K562 (cell line): ENCODE data around the gene ELOF1. TPM values are rescaled to one million over a fixed set of nuclear protein-coding genes. Genes with fewer than 3 reads are reported as not detected.

ENCODE experiments used
- E2F3 ChIP-seq: fragments of 250-450 bp; sonication (Bioruptor Pico); IDR thresholded peaks from 2 replicates; pipeline ENCODE4 v1.4.0; 2020; ENCODE audit warnings: mild to moderate bottlenecking
- HOXB6 ChIP-seq: fragments of 250-450 bp; sonication (Bioruptor Pico); IDR thresholded peaks from 2 replicates; pipeline ENCODE4 v1.5.1; 2022; ENCODE audit warnings: mild to moderate bottlenecking, borderline replicate concordance
- JUN ChIP-seq, 2 experiments: sonication (generic) in 1 of 2; formaldehyde crosslinking in 1 of 2; IDR thresholded peaks; 2 replicates each; pipeline versions ENCODE4 v1.6.1 to v1.8.0; 2012 to 2022; ENCODE audit warnings: borderline replicate concordance in 2 of 2, mild to moderate bottlenecking in 2 of 2, improper control_type of control experiment in 1 of 2, low read depth in 1 of 2, low read length in 1 of 2, missing genetic modification reagents in 1 of 2
- POLR2A ChIP-seq: fragments of 450-650 bp; conservative IDR thresholded peaks from 2 replicates; pipeline ENCODE4 v1.6.1; 2016
- TOE1 ChIP-seq, 2 experiments: fragments of 450-650 bp in 1 of 2; sonication (generic) in 1 of 2; formaldehyde crosslinking in 1 of 2; IDR thresholded peaks; 2 replicates each; pipeline versions ENCODE4 v1.7.1 to v1.8.0; 2016 to 2022; ENCODE audit warnings: borderline replicate concordance in 2 of 2, mild to moderate bottlenecking in 2 of 2, antibody characterized with exemption in 1 of 2, inconsistent platforms in 1 of 2, low read depth in 1 of 2, missing genetic modification reagents in 1 of 2, moderate library complexity in 1 of 2
- U2AF2 ChIP-seq: fragments of 200-400 bp; formaldehyde crosslinking; optimal IDR thresholded peaks from 2 replicates; pipeline ENCODE3; 2017; ENCODE audit warnings: low read depth, mild to moderate bottlenecking, low read length
- XRCC3 ChIP-seq: fragments of 450-650 bp; IDR thresholded peaks from 2 replicates; pipeline ENCODE4 v1.6.1; 2017; ENCODE audit warnings: mild to moderate bottlenecking, moderate library complexity
- ZNF347 ChIP-seq: fragments of 450-650 bp; formaldehyde crosslinking; IDR thresholded peaks from 2 replicates; pipeline ENCODE4 v1.4.0; 2020; ENCODE audit warnings: low read depth, mild to moderate bottlenecking, moderate library complexity
- ZNF696 ChIP-seq: fragments of 250-450 bp; sonication (Bioruptor Pico); conservative IDR thresholded peaks from 2 replicates; pipeline ENCODE4 v1.4.0; 2020; ENCODE audit warnings: mild to moderate bottlenecking, moderate library complexity
- polyA plus RNA-seq, 8 experiments: library from polyadenylated mRNA; depleted of rRNA in 4 of 8; stranded (reverse) in 5 of 8; unstranded in 3 of 8; fragments of >200 nt; fragmentation: Nextera tagmentation in 2 of 8; fragmentation: Illumina TruSeq in 1 of 8; extraction: Ambion mirVana in 2 of 8; extraction: Trizol in 1 of 8; gene quantifications; 2 replicates each; pipeline versions ENCODE4 v1.2.1 to v1.2.3, GENCODE V29; 2011 to 2014; ENCODE audit warnings: inconsistent platforms in 1 of 8, missing spikeins in 1 of 8
- total RNA-seq, 7 experiments: library from RNA; depleted of rRNA in 6 of 7; stranded (reverse); fragments of >200 nt in 6 of 7; fragmentation: Illumina TruSeq in 2 of 7; extraction: Trizol in 2 of 7; gene quantifications; 2 replicates each; pipeline versions ENCODE4 v1.2.1 to v1.2.3, GENCODE V29; 2011 to 2021; ENCODE audit warnings: low replicate concordance in 1 of 7
- TF ChIP-seq, protein P1 (sequence below): fragments of 450-650 bp; formaldehyde crosslinking; IDR thresholded peaks from 2 replicates; pipeline ENCODE4 v1.4.0; 2022; ENCODE audit warnings: missing genetic modification characterization
- TF ChIP-seq, protein P2 (sequence below), 2 experiments: IDR thresholded peaks; 2 replicates each; pipeline ENCODE4 v1.6.1; 2011; ENCODE audit warnings: borderline replicate concordance in 1 of 2, control low read depth in 1 of 2, low read depth in 1 of 2, low read length in 1 of 2, mild to moderate bottlenecking in 1 of 2, mixed read lengths in 1 of 2, moderate library complexity in 1 of 2; ENCODE audit not compliant: insufficient read depth in 1 of 2, insufficient read length in 1 of 2, poor library complexity in 1 of 2, severe bottlenecking in 1 of 2; ENCODE audit errors: extremely low read depth in 1 of 2
- TF ChIP-seq, protein P3 (sequence below): sonication (generic); formaldehyde crosslinking; IDR thresholded peaks from 2 replicates; pipeline ENCODE4 v1.8.0; 2022; ENCODE audit warnings: missing genetic modification reagents, mild to moderate bottlenecking, moderate library complexity, borderline replicate concordance
- TF ChIP-seq, protein P4 (sequence below): sonication (generic); formaldehyde crosslinking; IDR thresholded peaks from 2 replicates; pipeline ENCODE4 v1.9.0; 2022; ENCODE audit warnings: mild to moderate bottlenecking, missing genetic modification reagents
- TF ChIP-seq, protein P5 (sequence below): fragments of 450-650 bp; IDR thresholded peaks from 2 replicates; pipeline ENCODE4 v1.6.1; 2017; ENCODE audit warnings: antibody characterized with exemption, mild to moderate bottlenecking
- TF ChIP-seq, protein P6 (sequence below): fragments of 250-450 bp; sonication (Bioruptor Pico); IDR thresholded peaks from 2 replicates; pipeline ENCODE4 v1.8.0; 2022; ENCODE audit warnings: inconsistent platforms, mild to moderate bottlenecking, moderate library complexity, borderline replicate concordance

The ELOF1 gene
- total and polyA plus RNA-seq, 9 of the 15 experiments (the other 6 are each of a cell fraction or from before 2014, with no cell fraction given), result 16.7 to 147 (median 74.2) TPM

DNA sequence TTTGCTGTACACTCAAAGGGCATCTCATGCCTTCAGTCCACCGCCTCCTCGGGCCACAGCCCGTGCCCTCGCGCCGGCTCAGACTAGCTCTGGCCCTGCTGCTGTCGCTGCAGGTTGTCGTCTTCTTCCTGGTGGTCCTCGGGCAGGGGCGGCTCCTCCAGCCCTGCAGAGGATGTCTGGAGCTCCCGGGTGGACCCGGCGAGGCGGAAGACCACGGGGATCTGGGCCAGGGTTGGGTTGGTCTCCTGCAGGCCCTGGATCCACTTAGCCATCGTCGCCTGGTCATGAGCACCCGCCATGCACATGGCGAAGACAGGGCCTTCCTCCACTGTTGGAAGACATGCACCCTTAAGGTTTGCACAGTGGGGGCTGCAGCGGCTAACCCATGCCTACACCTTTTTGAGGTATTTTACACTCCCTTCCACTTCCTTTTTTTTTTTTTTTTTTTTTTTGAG, 52.9 kb downstream of the ELOF1 start (continued):
- TF ChIP-seq, protein P1, sequence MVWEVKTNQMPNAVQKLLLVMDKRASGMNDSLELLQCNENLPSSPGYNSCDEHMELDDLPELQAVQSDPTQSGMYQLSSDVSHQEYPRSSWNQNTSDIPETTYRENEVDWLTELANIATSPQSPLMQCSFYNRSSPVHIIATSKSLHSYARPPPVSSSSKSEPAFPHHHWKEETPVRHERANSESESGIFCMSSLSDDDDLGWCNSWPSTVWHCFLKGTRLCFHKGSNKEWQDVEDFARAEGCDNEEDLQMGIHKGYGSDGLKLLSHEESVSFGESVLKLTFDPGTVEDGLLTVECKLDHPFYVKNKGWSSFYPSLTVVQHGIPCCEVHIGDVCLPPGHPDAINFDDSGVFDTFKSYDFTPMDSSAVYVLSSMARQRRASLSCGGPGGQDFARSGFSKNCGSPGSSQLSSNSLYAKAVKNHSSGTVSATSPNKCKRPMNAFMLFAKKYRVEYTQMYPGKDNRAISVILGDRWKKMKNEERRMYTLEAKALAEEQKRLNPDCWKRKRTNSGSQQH (CRISPR knock-in tag), result no peak
- TF ChIP-seq POLR2A (peak; percentile 11; the same call in 1 of the 2 replicates), U2AF2 (no peak), XRCC3 (no peak), E2F3 (no peak), ZNF696 (CRISPR knock-in tag) (no peak), ZNF347 (no peak), HOXB6 (CRISPR knock-in tag) (no peak), JUN (IDR thresholded peaks at IDR 0.05; ENCODE audit: borderline replicate concordance, low read depth, low read length) (no peak), JUN (CRISPR knock-in tag; IDR thresholded peaks at IDR 0.05; ENCODE audit: borderline replicate concordance) (no peak), TOE1 (IDR thresholded peaks at IDR 0.05; ENCODE audit: borderline replicate concordance) (no peak), TOE1 (CRISPR knock-in tag; IDR thresholded peaks at IDR 0.05; ENCODE audit: borderline replicate concordance, low read depth) (0 out of 2 replicates have a peak, but pooled peaks have one; percentile 59)
- TF ChIP-seq, protein P2, sequence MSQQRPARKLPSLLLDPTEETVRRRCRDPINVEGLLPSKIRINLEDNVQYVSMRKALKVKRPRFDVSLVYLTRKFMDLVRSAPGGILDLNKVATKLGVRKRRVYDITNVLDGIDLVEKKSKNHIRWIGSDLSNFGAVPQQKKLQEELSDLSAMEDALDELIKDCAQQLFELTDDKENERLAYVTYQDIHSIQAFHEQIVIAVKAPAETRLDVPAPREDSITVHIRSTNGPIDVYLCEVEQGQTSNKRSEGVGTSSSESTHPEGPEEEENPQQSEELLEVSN (IDR thresholded peaks at IDR 0.05; ENCODE audit: borderline replicate concordance in 1 of 2, extremely low read depth in 1 of 2, insufficient read depth in 1 of 2, insufficient read length in 1 of 2, low read depth in 1 of 2, low read length in 1 of 2, poor library complexity in 1 of 2, severe bottlenecking in 1 of 2), result peak; percentile 55 to 59
- TF ChIP-seq, protein P3, sequence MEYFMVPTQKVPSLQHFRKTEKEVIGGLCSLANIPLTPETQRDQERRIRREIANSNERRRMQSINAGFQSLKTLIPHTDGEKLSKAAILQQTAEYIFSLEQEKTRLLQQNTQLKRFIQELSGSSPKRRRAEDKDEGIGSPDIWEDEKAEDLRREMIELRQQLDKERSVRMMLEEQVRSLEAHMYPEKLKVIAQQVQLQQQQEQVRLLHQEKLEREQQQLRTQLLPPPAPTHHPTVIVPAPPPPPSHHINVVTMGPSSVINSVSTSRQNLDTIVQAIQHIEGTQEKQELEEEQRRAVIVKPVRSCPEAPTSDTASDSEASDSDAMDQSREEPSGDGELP (CRISPR knock-in tag), result peak; percentile 13; the same call in 1 of the 2 replicates
- TF ChIP-seq, protein P4, sequence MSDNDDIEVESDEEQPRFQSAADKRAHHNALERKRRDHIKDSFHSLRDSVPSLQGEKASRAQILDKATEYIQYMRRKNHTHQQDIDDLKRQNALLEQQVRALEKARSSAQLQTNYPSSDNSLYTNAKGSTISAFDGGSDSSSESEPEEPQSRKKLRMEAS, result peak; percentile 57; the same call in 1 of the 2 replicates
- TF ChIP-seq, protein P5, sequence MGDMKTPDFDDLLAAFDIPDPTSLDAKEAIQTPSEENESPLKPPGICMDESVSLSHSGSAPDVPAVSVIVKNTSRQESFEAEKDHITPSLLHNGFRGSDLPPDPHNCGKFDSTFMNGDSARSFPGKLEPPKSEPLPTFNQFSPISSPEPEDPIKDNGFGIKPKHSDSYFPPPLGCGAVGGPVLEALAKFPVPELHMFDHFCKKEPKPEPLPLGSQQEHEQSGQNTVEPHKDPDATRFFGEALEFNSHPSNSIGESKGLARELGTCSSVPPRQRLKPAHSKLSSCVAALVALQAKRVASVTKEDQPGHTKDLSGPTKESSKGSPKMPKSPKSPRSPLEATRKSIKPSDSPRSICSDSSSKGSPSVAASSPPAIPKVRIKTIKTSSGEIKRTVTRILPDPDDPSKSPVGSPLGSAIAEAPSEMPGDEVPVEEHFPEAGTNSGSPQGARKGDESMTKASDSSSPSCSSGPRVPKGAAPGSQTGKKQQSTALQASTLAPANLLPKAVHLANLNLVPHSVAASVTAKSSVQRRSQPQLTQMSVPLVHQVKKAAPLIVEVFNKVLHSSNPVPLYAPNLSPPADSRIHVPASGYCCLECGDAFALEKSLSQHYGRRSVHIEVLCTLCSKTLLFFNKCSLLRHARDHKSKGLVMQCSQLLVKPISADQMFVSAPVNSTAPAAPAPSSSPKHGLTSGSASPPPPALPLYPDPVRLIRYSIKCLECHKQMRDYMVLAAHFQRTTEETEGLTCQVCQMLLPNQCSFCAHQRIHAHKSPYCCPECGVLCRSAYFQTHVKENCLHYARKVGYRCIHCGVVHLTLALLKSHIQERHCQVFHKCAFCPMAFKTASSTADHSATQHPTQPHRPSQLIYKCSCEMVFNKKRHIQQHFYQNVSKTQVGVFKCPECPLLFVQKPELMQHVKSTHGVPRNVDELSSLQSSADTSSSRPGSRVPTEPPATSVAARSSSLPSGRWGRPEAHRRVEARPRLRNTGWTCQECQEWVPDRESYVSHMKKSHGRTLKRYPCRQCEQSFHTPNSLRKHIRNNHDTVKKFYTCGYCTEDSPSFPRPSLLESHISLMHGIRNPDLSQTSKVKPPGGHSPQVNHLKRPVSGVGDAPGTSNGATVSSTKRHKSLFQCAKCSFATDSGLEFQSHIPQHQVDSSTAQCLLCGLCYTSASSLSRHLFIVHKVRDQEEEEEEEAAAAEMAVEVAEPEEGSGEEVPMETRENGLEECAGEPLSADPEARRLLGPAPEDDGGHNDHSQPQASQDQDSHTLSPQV, result peak; percentile 63; the same call in 1 of the 2 replicates
- TF ChIP-seq, protein P6, sequence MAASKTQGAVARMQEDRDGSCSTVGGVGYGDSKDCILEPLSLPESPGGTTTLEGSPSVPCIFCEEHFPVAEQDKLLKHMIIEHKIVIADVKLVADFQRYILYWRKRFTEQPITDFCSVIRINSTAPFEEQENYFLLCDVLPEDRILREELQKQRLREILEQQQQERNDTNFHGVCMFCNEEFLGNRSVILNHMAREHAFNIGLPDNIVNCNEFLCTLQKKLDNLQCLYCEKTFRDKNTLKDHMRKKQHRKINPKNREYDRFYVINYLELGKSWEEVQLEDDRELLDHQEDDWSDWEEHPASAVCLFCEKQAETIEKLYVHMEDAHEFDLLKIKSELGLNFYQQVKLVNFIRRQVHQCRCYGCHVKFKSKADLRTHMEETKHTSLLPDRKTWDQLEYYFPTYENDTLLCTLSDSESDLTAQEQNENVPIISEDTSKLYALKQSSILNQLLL (CRISPR knock-in tag), result no peak
